GM21737 (cell line): ENCODE measurements around the gene KMT2E.
"Not testable (repeated sequence)": the region's sequence is repeated elsewhere in the genome, so short reads cannot be mapped to it uniquely, and the experiment has no call there.

Experiments used
- ATAC-seq: cut with Tn5 transposase; IDR thresholded peaks from one replicate; pipeline ENCODE4 v1.9.1; 2021; ENCODE audit warnings: mild to moderate bottlenecking, moderate library complexity; ENCODE audit not compliant: unreplicated experiment

The KMT2E gene

DNA sequence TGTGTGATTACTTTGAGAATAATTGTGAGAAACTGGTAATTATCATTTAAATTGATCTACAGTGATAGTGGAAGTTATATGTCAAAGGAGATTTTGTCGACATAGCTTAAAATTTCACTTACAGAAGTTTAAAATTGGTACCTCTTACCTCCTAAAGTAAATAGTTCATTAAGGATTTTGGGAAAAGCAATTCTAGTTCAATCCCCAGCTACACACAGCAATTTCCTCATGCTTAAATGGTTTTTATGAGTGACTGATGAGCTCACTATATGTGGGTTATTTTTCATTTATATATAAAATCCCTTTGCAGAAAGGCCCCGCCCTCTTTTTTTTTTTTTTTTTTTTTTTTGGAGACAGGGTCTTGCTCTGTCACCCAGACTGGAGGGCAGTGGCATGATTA lies 12.7 kb downstream of the KMT2E start:
- ATAC-seq = no peak

DNA sequence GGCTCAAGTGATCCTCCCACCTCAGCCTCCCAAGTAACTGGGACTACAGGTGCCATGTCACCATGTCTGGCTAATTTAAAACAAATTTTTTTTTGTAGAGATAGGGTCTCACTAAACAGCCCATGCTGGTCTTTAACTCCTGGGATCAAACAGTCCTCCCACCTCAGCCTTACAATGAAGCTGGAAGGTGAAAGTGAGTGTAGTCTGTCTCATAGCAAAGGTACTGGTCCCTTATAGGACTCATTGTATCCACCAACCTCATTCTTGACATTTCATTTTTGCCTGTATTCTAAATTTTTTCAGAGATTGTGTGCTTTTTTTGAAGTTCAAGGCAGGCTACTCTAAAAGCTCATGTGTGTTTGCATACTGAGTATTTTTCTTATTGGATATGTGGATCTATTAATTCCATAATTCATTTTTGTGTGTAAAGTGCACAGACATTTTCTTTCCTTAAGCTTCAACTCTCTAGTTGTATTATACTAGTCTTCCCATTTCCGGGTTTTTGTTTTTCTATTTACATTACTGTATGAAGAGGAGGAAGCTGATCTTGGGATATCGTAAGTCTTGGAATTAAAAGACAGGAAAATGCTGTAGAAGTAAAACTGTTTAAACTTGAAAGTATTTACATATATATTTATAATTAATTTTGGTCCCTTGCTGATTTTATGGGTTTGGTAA lies 13.3 kb downstream of the KMT2E start:
- no peak for ATAC-seq

DNA sequence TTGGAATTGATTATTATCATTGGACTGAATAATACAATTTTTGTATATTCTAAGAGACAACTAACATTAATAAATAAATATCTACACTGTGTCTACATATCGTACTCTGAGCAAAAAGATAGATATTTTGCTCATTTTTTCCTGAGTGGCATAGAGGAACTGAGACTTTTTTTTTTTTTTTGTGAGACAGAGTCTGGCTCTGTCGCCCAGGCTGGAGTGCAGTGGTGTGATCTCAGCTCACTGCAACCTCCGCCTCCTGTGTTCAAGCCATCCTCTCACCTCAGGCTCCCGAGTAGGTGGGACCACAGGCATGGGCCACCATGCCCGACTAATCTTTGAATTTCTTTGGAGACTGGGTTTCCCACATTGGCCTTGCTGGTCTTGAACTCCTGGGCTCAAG lies 14.0 kb downstream of the KMT2E start:
- no peak for ATAC-seq

DNA sequence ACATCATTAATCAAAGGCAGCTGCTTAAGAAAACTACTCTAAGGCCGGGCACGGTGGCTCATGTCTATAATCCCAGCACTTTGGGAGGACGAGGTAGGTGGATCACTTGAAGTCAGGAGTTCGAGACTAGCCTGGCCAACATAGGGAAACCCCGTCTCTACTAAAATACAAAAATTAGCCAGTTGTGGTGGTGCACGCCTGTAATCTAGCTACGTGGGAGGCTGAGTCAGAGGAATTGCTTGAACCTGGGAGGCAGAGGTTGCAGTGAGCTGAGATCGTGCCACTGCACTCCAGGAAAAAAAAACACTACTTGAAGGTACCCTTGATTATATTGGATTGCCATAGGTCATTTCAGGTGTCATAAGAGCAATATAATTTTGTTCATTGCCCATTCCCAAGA lies 14.9 kb downstream of the KMT2E start:
- not testable (repeated sequence) for ATAC-seq

DNA sequence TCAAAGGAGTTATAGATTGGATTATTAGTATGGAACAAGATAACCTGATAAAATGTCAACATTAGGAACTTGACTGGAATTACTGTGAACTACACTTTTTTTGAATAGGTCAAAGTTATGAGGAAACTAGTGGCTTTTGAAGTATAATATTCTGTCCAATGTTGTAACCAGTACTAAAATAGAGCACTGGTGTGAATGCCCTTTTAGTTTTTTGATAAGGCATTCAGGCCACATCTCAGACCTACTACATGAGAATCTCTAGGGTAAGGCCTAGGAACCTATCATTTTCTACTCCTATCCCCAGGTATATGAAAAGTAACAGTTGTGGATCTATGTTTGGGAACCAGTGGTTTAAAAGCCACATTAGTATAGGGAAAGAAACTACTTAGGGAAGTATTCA lies 16.4 kb downstream of the KMT2E start:
- ATAC-seq = no peak

DNA sequence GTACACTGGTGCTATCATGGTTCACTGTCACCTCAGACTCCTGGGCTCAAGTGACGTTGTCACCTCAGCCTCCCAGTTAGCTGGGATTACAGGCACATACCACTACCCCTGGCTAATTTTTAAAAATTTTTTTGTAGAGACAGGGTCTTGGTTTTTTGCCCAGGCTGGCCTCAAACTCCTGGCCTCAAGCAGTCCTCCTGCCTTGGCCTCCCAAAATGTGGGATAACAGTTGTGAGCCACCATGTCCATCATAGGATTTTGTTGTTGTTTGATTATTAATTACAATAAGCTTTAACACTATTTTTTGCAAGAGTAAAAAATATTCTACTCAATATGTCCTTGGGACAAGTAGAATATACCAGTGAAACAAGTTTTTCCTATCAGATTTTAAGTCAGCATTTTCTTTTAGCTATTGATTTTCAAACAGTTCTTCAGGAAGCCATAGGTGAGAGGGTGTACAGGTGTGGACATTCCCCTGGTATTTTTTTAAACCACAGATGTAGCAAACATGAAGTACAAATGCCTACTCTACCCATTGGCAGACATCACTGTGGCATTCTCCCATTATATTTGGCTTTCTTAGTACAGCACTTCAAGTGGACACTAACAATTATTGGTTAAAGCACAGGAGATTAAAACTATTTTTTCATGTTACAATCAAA lies 18.7 kb downstream of the KMT2E start:
- ATAC-seq = no peak

DNA sequence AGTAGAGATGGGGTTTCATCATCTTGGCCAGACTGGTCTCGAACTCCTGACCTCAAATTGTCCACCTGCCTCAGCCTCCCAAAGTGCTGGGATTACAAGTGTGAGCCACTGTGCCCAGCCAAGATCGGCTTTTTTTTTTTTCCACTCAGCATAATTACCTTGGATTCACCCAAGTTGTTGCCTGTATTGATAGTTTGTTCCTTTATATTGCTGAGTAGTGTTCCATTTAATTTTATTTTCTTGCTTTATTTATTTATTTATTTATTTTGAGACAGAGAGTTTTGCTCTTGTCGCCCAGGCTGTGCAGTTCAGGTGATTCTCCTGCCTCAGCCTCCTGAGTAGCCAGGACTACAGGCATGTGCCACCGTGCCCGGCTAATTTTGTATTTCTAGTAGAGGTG lies 21.3 kb downstream of the KMT2E start:
- no peak for ATAC-seq

DNA sequence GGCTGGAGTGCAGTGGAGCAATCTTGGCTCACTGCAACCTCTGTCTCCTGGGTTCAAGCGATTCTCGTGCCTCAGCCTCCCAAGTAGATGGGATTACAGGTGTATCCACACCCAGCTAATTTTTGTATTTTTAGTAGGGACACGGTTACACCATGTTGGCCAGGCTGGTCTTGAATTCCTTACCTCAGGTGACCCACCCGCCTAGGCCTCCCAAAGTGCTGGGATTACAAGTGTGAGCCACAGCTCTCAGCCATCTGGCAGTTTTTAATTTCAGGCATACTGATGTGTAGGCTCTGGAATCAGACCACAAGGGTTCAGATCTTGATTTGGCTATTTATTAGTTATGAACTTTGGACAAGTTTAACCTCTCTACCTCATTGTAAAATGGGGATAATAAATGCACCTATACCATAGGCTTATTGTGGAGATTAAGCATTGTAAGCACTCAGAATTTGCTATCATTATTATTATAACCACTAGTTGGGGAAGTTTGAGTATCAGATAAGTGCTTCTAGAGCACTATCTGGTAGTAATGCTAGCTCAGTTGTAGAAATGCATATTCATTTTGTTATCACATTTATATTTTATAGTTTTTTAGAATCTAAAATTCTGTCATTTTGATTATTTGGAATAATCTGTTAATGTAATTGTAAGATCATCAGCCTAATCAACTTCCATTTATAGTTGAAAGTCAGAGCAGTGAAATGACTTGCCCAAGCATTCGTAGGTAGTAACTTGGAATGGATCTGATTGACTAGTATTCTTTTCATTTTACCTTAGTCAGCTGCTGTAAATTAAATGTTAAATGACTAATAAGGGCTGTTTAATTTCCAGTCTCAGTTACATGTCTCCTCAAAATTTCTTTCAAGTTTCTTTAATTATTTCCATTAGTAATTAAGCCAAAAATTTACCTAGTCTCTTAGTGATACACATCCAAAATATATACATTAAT lies 22.5 kb downstream of the KMT2E start:
- ATAC-seq = no peak

DNA sequence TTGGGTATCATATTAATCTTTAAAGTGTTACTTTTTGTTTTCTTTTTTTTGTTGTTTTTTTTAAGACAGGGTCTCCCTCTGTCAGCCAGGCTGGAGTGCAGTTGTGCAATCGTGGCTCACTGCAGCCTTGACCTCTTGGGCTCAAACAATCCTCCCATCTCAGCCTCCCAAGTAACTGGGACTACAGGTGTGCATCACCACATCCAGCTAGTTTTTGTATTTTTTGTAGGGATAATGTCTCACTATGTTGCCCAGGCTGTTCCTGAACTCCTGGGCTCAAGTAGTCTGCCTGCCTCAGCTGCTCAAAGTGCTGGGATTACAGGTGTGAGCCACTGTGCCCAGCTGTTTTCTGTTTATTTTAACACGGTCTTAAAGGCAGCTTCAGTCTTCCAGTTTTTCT lies 23.3 kb downstream of the KMT2E start:
- ATAC-seq = no peak

DNA sequence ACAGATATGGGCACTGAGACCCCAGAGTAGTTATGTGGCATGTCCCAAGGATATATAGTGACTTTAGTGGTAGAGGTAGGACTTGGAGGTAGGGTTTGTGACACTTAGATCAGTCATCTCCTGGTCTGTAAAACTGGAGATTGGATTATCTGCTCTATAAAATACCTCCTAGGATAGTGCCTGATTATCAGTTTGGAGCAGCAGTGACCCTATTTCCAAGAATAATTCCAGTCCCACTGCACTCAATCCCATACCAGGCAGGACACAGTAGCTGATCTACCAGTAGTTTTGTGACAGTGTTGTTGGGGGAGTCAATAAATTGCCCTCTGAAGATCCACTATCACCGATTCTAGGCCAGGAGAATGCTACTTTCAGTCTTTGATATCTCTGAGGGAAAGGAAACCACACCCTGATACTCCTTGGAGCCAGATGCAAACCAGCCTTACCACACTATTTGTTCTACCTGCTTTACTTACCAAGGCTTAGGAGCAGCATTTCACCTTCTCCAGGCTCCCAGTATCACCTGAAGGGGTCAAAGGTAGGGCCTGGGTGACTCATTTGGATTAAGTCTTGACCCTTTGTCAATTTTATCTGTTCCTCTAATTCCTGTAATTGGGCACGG lies 30.6 kb downstream of the KMT2E start:
- no peak for ATAC-seq

DNA sequence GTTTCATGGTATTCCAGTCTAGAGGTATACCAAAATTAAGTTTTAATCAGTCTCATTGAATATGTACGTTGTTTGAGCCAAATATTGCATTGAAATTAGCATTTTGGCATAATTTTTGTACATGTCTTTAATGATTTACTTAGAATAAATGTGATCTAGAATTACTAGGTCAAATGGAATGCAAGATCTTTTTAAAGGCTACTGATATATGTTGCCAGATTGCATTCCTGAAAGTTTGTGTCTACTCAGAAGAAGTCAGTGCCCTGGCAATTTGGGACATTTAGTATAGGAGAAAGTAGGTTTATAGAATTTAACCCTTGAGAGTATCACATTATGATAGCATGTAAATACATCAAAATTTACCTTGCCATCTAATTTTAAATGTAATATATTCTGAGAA lies 32.4 kb downstream of the KMT2E start:
- ATAC-seq = no peak

DNA sequence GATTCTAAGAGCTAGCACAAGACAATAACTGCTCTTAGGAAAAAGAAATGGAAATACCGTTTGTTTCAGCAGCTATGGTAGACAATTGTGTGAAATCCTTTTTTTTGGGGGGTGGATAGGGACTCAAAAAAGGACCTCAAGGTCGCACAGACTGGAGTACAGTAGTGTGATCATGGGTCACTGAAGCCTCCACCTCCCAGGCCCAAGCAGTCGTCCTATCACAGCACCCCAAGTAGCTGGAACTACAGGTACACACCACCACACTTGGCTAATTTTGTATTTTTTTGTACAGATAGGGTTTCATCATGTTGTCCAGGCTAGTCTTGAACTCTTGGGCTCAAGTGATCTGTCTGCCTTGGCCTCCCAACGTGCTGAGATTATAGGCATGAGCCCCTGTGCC lies 33.9 kb downstream of the KMT2E start:
- no peak for ATAC-seq

DNA sequence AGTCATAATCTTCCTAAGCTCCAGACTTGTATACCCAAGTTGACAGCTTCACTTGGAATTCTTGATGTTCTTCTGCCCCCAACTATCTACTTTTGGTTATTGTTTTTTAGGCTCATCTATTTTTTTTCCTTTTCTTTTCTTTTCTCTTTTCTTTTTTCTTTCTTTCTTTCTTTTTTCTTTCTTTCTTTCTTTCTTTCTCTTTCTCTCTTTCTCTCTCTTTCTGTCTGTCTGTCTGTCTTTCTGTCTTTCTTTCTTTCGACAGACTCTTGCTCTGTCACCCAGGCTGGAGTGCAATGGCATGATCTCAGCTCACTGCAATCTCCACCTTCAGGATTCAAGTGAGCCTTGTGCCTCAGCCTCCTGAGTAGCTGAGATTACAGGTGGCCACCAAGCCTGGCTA lies 36.5 kb downstream of the KMT2E start:
- no peak for ATAC-seq

DNA sequence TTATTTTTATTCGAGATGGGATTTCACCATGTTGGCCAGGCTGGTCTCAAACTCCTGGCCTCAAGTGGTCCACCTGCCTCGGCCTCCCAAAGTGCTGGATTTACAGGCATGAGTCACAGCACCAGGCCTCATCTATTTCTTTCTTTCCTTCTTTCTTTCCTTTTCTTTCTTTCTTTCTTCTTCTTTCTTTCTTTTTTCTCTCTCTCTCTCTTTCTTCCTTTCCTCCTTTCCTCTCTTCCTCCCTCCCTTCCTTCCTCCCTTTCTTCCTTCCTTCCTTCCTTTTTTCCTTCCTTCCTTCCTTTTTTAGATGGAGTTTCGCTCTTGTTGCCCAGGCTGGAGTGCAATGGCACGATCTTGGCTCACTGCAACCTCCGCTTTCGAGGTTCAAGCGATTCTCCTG lies 36.9 kb downstream of the KMT2E start:
- ATAC-seq = not testable (repeated sequence)

DNA sequence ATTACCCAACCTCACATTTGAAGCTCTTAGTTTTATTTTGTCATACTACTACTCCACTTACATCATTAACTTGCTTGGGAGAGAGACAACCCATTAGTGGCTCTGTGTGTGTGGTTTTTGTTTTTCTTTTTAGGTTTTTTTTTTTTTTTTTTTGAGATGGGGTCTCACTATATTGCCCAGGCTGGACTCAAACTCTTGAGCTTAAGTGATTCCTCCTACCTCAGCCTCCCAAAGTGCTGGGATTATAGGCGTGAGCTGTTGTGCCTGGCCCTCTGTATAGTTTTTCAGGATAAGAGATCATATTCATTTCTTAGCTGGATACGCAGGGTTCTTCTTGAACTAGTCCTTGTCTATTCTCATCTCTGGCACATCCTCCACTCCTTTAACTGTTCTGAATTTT lies 41.1 kb downstream of the KMT2E start:
- ATAC-seq = no peak

DNA sequence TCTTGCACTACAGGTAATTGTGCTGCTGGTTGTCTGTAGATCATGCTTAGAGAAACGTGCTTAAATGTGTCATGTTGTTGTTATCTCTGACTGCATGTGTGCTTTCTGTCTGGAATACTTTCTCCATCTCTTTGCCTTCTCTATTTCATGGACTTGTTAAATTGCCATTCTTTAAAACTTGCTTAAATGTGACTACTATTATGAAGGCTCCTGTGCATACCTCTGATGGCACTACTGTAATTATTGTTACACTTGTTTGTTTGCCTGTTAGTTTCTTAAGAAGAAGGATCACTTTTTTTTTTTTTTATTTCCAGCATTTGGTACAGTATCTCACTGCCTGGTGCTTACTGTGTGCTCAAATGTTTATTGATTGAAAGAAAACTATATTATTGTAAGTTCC lies 41.6 kb downstream of the KMT2E start:
- ATAC-seq = no peak

DNA sequence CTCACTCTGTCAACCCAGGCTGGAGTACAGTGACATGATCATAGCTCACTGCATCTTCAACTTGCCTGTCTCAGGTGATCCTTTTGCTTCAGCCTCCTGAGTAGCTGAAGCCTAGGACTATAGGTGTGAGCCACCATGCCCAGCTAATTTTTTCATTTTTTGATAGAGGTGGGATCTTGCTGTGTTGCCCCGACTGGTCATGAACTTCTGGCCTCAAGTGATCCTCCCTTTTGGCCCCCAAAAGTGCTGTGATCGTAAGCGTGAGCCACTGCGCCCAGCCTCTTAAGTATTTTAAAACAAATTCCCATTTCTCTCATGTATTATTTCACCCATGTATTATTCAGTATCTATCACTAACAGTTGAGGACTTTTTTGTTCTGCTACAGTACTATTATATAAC lies 43.5 kb downstream of the KMT2E start:
- ATAC-seq = no peak

DNA sequence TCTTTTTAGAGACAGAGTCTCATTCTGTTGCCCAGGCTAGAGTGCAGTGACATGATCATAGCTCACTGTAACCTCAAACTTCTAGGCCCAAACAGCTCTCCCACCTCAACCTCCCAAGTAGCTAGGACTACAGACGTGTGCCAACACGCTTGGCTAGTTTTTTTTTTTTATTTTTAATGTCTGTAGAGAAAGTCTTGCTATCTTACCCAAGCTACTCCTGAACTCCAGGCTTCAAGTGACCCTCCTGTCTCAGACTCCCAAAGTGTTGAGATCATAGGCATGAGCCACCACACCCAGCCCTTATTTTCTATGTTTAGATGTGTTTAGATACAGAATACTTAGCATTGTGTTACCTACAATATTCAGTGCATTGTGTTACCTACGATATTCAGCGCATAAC lies 46.4 kb downstream of the KMT2E start:
- ATAC-seq = no peak

DNA sequence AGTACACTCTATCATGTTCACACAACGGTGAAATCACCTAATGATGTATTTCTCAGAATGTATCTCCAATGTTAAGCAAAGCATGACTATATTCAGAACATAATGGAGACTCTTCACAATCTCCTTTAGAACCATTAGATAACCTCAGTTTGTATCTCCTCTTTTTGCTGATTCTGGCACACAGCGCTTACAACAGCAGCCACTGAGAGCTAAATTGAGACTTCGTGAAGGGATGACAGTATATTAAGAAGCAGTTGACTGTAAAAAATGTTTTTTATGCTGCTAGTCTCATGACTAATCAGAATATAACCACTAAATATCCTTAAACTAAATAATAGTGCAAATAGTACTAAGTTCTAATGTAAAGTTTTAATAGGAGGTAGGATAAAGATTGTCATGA lies 46.9 kb downstream of the KMT2E start:
- ATAC-seq = no peak

DNA sequence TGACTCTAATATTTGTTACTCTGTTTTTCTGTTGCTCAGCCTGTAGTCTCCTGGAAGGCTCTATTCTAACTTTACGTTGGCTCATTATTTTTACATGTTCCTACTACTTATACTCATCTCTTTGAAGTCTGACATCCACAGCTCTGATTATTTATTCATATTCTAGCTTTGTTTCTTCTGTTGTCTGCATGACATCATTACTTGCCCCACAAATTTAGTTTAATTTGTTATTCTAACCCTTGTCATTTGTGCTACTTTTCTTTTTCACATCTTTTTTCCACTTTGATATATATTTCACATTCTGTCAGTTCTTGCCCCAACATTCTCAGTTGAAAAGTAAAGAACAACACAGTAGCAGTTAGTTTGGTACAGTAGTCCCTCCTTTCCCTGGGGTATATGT lies 51.1 kb downstream of the KMT2E start:
- no peak for ATAC-seq

DNA sequence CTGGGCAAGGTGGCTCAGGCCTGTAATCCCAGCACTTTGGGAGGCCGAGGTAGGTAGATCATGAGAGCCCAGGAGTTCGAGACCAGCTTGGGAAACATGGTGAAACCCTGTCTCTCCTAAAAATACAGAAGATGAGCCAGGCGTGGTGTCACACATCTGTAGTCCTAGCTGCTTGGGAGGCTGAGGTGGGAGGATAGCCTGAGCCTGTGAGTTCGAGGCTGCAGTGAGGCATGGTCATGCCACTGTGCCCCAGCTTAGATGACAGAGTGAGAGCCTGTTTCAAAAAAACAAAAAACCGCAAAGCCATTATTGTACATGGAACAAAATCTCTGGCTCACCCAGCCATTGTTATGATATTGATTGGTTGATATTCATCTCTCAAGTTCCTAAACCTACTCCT lies 53.7 kb downstream of the KMT2E start:
- no peak for ATAC-seq
